Measurements from ENCODE around the gene ALOX5AP. TPM values are rescaled to one million over a fixed set of nuclear protein-coding genes. Genes with fewer than 3 reads are reported as not detected.

ALOX5AP gene
- total RNA-seq, 1 donor from 2014 or later = 5.7 TPM

- H3K36me3 ChIP-seq = no peaks in the 10 kb centered on the region
- intact Hi-C loops (cut with DNase I) = no loop called here
- DNase-seq (ENCODE audit: low spot score in 2 of 2) = no peak
- H3K27me3 ChIP-seq = no peaks in the 10 kb centered on the region
- no peak for TF ChIP-seq CTCF (IDR thresholded peaks at IDR 0.05)
- H3K9me3 ChIP-seq = no peaks in the 10 kb centered on the region
- H3K27ac ChIP-seq = no peak overlapping the region
- H3K4me3 ChIP-seq = no peak overlapping the region
- H3K4me1 ChIP-seq = no peaks in the 10 kb centered on the region
Observed at GRCh38 chr13:30722361-30722760, 13.0 kb upstream of the ALOX5AP start.

- no peak overlapping the region for H3K27ac ChIP-seq
- peaks cover 0 to 1% of the 10 kb centered on the region in 2 donors for H3K4me1 ChIP-seq
- H3K9me3 ChIP-seq = no peaks in the 10 kb centered on the region
- TF ChIP-seq CTCF (IDR thresholded peaks at IDR 0.05) = no peak
- no peaks in the 10 kb centered on the region for H3K36me3 ChIP-seq
- H3K27me3 ChIP-seq = no peaks in the 10 kb centered on the region
- no peak overlapping the region for H3K4me3 ChIP-seq
- intact Hi-C loops (cut with DNase I) = no loop called here
- DNase-seq (ENCODE audit: low spot score in 2 of 2) = peak in 1 of 2 donors; percentile 15
Observed at GRCh38 chr13:30724778-30725177, 10.6 kb upstream of the ALOX5AP start.

GRCh38 chr13:30725326-30726085 is 9.8 kb upstream of the ALOX5AP start:
- TF ChIP-seq CTCF (IDR thresholded peaks at IDR 0.05) = no peak
- intact Hi-C loops (cut with DNase I) = no loop called here
- H3K36me3 ChIP-seq = no peaks in the 10 kb centered on the region
- peak in 1 of 2 donors; percentile 54 for DNase-seq (ENCODE audit: low spot score in 2 of 2)
- H3K27me3 ChIP-seq = no peaks in the 10 kb centered on the region
- H3K4me1 ChIP-seq = peaks cover 0 to 2% of the 10 kb centered on the region in 2 donors
- H3K9me3 ChIP-seq = no peaks in the 10 kb centered on the region
- no peak overlapping the region for H3K27ac ChIP-seq
- no peak overlapping the region for H3K4me3 ChIP-seq

GRCh38 chr13:30726192-30726591 is 9.2 kb upstream of the ALOX5AP start:
- no peak for TF ChIP-seq CTCF (IDR thresholded peaks at IDR 0.05)
- intact Hi-C loops (cut with DNase I) = no loop called here

GRCh38 chr13:30727491-30728355 is 7.6 kb upstream of the ALOX5AP start:
- Histone ChIP-seq H3K36me3 (no peaks in the 10 kb centered on the region), H3K4me1 (peaks cover 0 to 2% of the 10 kb centered on the region in 2 donors), H3K9me3 (no peaks in the 10 kb centered on the region), H3K27me3 (no peaks in the 10 kb centered on the region), H3K4me3 (no peak overlapping the region), H3K27ac (no peak overlapping the region)
- intact Hi-C loops (cut with DNase I) = no loop called here
- DNase-seq (ENCODE audit: low spot score in 2 of 2) = peak in 1 of 2 donors; percentile 8
- no peak for TF ChIP-seq CTCF (IDR thresholded peaks at IDR 0.05)

More at GRCh38 chr13:30726192-30726591, 9.2 kb upstream of the ALOX5AP start:
- Histone ChIP-seq H3K27me3 (no peaks in the 10 kb centered on the region), H3K9me3 (no peaks in the 10 kb centered on the region), H3K4me1 (peaks cover 0 to 2% of the 10 kb centered on the region in 2 donors), H3K36me3 (no peaks in the 10 kb centered on the region), H3K27ac (no peak overlapping the region), H3K4me3 (no peak overlapping the region)
- no peak for DNase-seq (ENCODE audit: low spot score in 2 of 2)
